Endothelial cell of umbilical vein (primary cell): ENCODE results near the gene AURKA. TPM values are rescaled to one million over a fixed set of nuclear protein-coding genes. Genes with fewer than 3 reads are reported as not detected.

ENCODE experiments used
- BruUV-seq: library from RNA; stranded (reverse); fragments of 400-500 nt; replicated peaks from 2 replicates; lab custom pipeline; 2021; lab: Mats Ljungman, UMichigan
- CTCF ChIA-PET: fragments of 300-600, 350-600 bp; sonication (Branson Sonifier 250); formaldehyde crosslinking; loops from one replicate; lab custom pipeline; 2021; ENCODE audit warnings: antibody characterized with exemption, inconsistent platforms; lab: Charles Lee
- POLR2A ChIA-PET: fragments of 300-600, 350-600 bp; sonication (Branson Sonifier 250); formaldehyde crosslinking; loops from one replicate; lab custom pipeline; 2021; ENCODE audit warnings: antibody characterized with exemption, inconsistent platforms; lab: Charles Lee
- DNase-seq: peaks from one replicate; pipeline ENCODE4 v3.0.0-alpha.2; 2011; ENCODE audit warnings: low read depth, low spot score
- FAIRE-seq: peaks from 2 replicates; lab custom pipeline; 2011; peaks lifted over from hg19 to GRCh38; lab: Jason Lieb, UNC
- H2AFZ ChIP-seq: 2 replicates; pipeline ENCODE4 v1.6.0; 2012; ENCODE audit warnings: low read depth, low read length, control low read depth, inconsistent platforms
- H3K27ac ChIP-seq: 2 replicates; pipeline ENCODE4 v1.5.1; 2011; ENCODE audit warnings: low read depth, mild to moderate bottlenecking, control low read depth, low read length, moderate library complexity; ENCODE audit not compliant: insufficient read depth
- H3K27me3 ChIP-seq, 2 experiments: 2 replicates each; pipeline versions ENCODE4 v1.6.0 to v1.6.1; 2011; ENCODE audit warnings: low read length in 2 of 2, mixed read lengths in 1 of 2; ENCODE audit not compliant: control insufficient read depth in 2 of 2, insufficient read depth in 2 of 2
- H3K36me3 ChIP-seq, 2 experiments: 2 replicates in 1 of 2; 3 replicates in 1 of 2; pipeline ENCODE4 v1.5.1; 2011; ENCODE audit warnings: low read length in 2 of 2, mild to moderate bottlenecking in 1 of 2, moderate library complexity in 1 of 2; ENCODE audit not compliant: control insufficient read depth in 2 of 2, insufficient read depth in 2 of 2; ENCODE audit errors: extremely low read depth in 1 of 2
- H3K4me1 ChIP-seq: 3 replicates; pipeline ENCODE4 v1.5.1; 2011; ENCODE audit warnings: mild to moderate bottlenecking, low read length; ENCODE audit not compliant: control insufficient read depth, insufficient read depth; ENCODE audit errors: extremely low read depth
- H3K4me2 ChIP-seq: 2 replicates; pipeline ENCODE4 v1.6.1; 2011; ENCODE audit warnings: low read length, control low read depth, mixed read lengths; ENCODE audit not compliant: insufficient read depth
- H3K4me3 ChIP-seq, 3 experiments: fragments of 200-600 bp in 1 of 3; sonication (generic), shearing (Covaris generic) in 1 of 3; replicated peaks in 1 of 3; 2 replicates each; pipeline ENCODE4 v1.5.1; 2011 to 2016; ENCODE audit warnings: control low read depth in 3 of 3, low read length in 3 of 3, mild to moderate bottlenecking in 2 of 3, inconsistent platforms in 1 of 3, low read depth in 1 of 3, moderate library complexity in 1 of 3; ENCODE audit not compliant: insufficient read depth in 1 of 3
- H3K79me2 ChIP-seq: 2 replicates; pipeline ENCODE4 v1.6.0; 2012; ENCODE audit warnings: low read length, inconsistent platforms; ENCODE audit not compliant: control insufficient read depth, insufficient read depth
- H3K9ac ChIP-seq: replicated peaks from 2 replicates; pipeline ENCODE3; 2011; ENCODE audit warnings: low read length, control low read depth; ENCODE audit not compliant: insufficient read depth; ENCODE audit errors: extremely low read depth
- H3K9me1 ChIP-seq: replicated peaks from 3 replicates; pipeline ENCODE4 v1.6.0; 2011; ENCODE audit warnings: mild to moderate bottlenecking, low read length; ENCODE audit not compliant: control insufficient read depth, insufficient read depth; ENCODE audit errors: extremely low read depth
- H3K9me3 ChIP-seq: replicated peaks from 2 replicates; pipeline ENCODE4 v1.5.1; 2012; ENCODE audit warnings: low read length, inconsistent platforms; ENCODE audit not compliant: control insufficient read depth, insufficient read depth
- H4K20me1 ChIP-seq: replicated peaks from 2 replicates; pipeline ENCODE3; 2011; ENCODE audit warnings: mild to moderate bottlenecking, low read length; ENCODE audit not compliant: control insufficient read depth, insufficient read depth; ENCODE audit errors: extremely low read depth
- CTCF ChIP-seq, 2 donors: IDR thresholded peaks; 1 replicate in 1 of 2; 2 replicates in 1 of 2; pipeline ENCODE4 v1.5.1; 2011; ENCODE audit warnings: low read length in 2 of 2, mild to moderate bottlenecking in 2 of 2, moderate library complexity in 2 of 2, control low read depth in 1 of 2, inconsistent platforms in 1 of 2, low read depth in 1 of 2; ENCODE audit not compliant: insufficient read depth in 1 of 2; ENCODE audit errors: extremely low read depth in 1 of 2
- EZH2 ChIP-seq: IDR thresholded peaks from 2 replicates; pipeline ENCODE4 v1.6.1; 2012; ENCODE audit warnings: borderline replicate concordance, low read depth, mild to moderate bottlenecking, moderate library complexity, low read length, inconsistent platforms; ENCODE audit not compliant: severe bottlenecking
- FOS ChIP-seq: IDR thresholded peaks from 2 replicates; pipeline ENCODE4 v1.6.1; 2011; ENCODE audit warnings: mild to moderate bottlenecking, low read length, moderate library complexity, borderline replicate concordance; ENCODE audit not compliant: insufficient read depth
- GATA2 ChIP-seq: IDR thresholded peaks from 2 replicates; pipeline ENCODE4 v1.7.0; 2011; ENCODE audit warnings: low read depth, mild to moderate bottlenecking, moderate library complexity, mixed read lengths, low read length; ENCODE audit not compliant: insufficient read length, insufficient read depth
- JUN ChIP-seq: IDR thresholded peaks from 2 replicates; pipeline ENCODE4 v1.6.1; 2011; ENCODE audit warnings: borderline replicate concordance, low read depth; ENCODE audit not compliant: insufficient read length, insufficient read depth
- MAX ChIP-seq: IDR thresholded peaks from 2 replicates; pipeline ENCODE4 v1.6.1; 2011; ENCODE audit not compliant: insufficient read depth, insufficient read length
- MYC ChIP-seq: IDR thresholded peaks from one replicate; pipeline ENCODE4 v1.6.1; 2011; ENCODE audit warnings: mild to moderate bottlenecking, low read depth, low read length
- POLR2A ChIP-seq: IDR thresholded peaks from 2 replicates; pipeline ENCODE4 v1.6.1; 2012; ENCODE audit warnings: low read depth, mild to moderate bottlenecking, control low read depth, low read length
- POLR2AphosphoS5 ChIP-seq: IDR thresholded peaks from 2 replicates; pipeline ENCODE4 v1.6.1; 2012; ENCODE audit warnings: low read depth, mild to moderate bottlenecking, control low read depth, low read length, moderate library complexity; ENCODE audit not compliant: insufficient read depth
- dilution Hi-C: fragments of 300-500 bp; cut with MboI; formaldehyde crosslinking; loops from one replicate; pipeline ENCODE4 v1.15.0; 2019; ENCODE audit warnings: low sequenced_read_pairs; ENCODE audit not compliant: extremely low pct_ligation_motif_present
- intact Hi-C: fragments of 100-400 bp; cut with micrococcal nuclease; formaldehyde crosslinking; loops from one replicate; pipeline ENCODE4 v1.10.0; 2022
- polyA plus RNA-seq, 4 experiments: library from polyadenylated mRNA; depleted of rRNA in 3 of 4; stranded (reverse) in 3 of 4; unstranded in 1 of 4; fragments of >200 nt; gene quantifications; 2 replicates each; pipeline versions ENCODE4 v1.2.1 to v1.2.3, GENCODE V29; 2011 to 2012; ENCODE audit warnings: missing spikeins in 1 of 4
- total RNA-seq: library from RNA; stranded (reverse); gene quantifications from 2 replicates; pipeline ENCODE4 v1.2.3, GENCODE V29; 2021

AURKA gene
- total and polyA plus RNA-seq, 2 donors (not counting 3 experiments of a cell fraction or from before 2014, with no cell fraction given): 33.1 to 56.9 TPM

GRCh38 chr20:56433880-56434255 is 41.9 kb upstream of the AURKA start:
- H3K36me3 ChIP-seq: no peaks in the 10 kb centered on the region
- H3K27me3 ChIP-seq: peaks cover 38 to 43% of the 10 kb centered on the region in 2 experiments
- no peaks in the 10 kb centered on the region for H3K79me2 ChIP-seq
- H3K27ac ChIP-seq: no peak overlapping the region
- H3K4me3 ChIP-seq: no peak overlapping the region
- TF ChIP-seq EZH2 (no peak), POLR2A (no peak), FOS (no peak), MYC (no peak), JUN (no peak), POLR2AphosphoS5 (no peak)
- dilution Hi-C loops (no loop called here), intact Hi-C loops (no loop called here)
- H4K20me1 ChIP-seq: no peaks in the 10 kb centered on the region
- ChIA-PET CTCF (interaction anchor here (0.7 kb wide), 1 partner anchor 13 kb away, joined by 3 read pairs; no protein-coding TSS in a partner anchor), POLR2A (no interaction called here)
- H3K4me2 ChIP-seq: no peak overlapping the region
- no peak overlapping the region for H3K9ac ChIP-seq
- no peak overlapping the region for H2AFZ ChIP-seq
- DNase-seq: no peak
- H3K4me1 ChIP-seq: peaks cover 2% of the 10 kb centered on the region
- no peak for FAIRE-seq
- H3K9me3 ChIP-seq: no peaks in the 10 kb centered on the region
- no TSS peak for BruUV-seq
- H3K9me1 ChIP-seq: no peaks in the 10 kb centered on the region

GRCh38 chr20:56433221-56433879 is 41.3 kb upstream of the AURKA start:
- FAIRE-seq (no peak), DNase-seq (no peak)
- TF ChIP-seq EZH2 (no peak), FOS (no peak), CTCF (IDR thresholded peaks at IDR 0.05; ENCODE audit: extremely low read depth in 1 of 2, insufficient read depth in 1 of 2, low read depth in 1 of 2, low read length in 2 of 2) (no peak), POLR2AphosphoS5 (no peak), JUN (no peak), MYC (no peak), GATA2 (no peak), POLR2A (no peak), MAX (no peak)
- H3K4me3 ChIP-seq: no peak overlapping the region
- intact Hi-C loops (no loop called here), dilution Hi-C loops (no loop called here)
- H3K79me2 ChIP-seq: no peaks in the 10 kb centered on the region
- no peak overlapping the region for H2AFZ ChIP-seq
- no peaks in the 10 kb centered on the region for H3K9me1 ChIP-seq
- peaks cover 2% of the 10 kb centered on the region for H3K4me1 ChIP-seq
- CTCF ChIA-PET: no interaction called here
- peaks cover 41 to 43% of the 10 kb centered on the region in 2 experiments for H3K27me3 ChIP-seq
- H3K36me3 ChIP-seq: no peaks in the 10 kb centered on the region
- H3K4me2 ChIP-seq: no peak overlapping the region
- BruUV-seq: no TSS peak
- H3K9ac ChIP-seq: no peak overlapping the region
- no peaks in the 10 kb centered on the region for H3K9me3 ChIP-seq
- POLR2A ChIA-PET: no interaction called here
- no peak overlapping the region for H3K27ac ChIP-seq
- H4K20me1 ChIP-seq: no peaks in the 10 kb centered on the region
